A549 (cell line): ENCODE data around the gene MBP. TPM values are rescaled to one million over a fixed set of nuclear protein-coding genes. Genes with fewer than 3 reads are reported as not detected.

ENCODE experiments used
- ATAC-seq, 2 experiments: fragments of 200-7000 bp in 1 of 2; fragments of >200 bp in 1 of 2; cut with Nextera tagmentation in 1 of 2; cut with Tn5 transposase in 1 of 2; 3 replicates each; pipeline versions ENCODE4 v1.8.0 to v1.9.1; 2018 to 2020; ENCODE audit warnings: mild to moderate bottlenecking in 1 of 2, moderate library complexity in 1 of 2
- CTCF ChIA-PET: fragments of 300-600 bp; sonication (Branson Sonifier 250); formaldehyde crosslinking; extraction: SDS; loops from one replicate; lab custom pipeline; 2021; ENCODE audit warnings: antibody characterized with exemption, inconsistent platforms; lab: Yijun Ruan, JAX
- POLR2A ChIA-PET: fragments of 350-600 bp; formaldehyde crosslinking; extraction: SDS; loops from one replicate; lab custom pipeline; 2021; ENCODE audit warnings: antibody characterized with exemption, inconsistent platforms; lab: Yijun Ruan, JAX
- DNase-seq, 2 experiments: peaks; one replicate each; pipeline versions ENCODE4 v3.0.0 to v3.0.0-alpha.2; 2011 to 2016; ENCODE audit warnings: low read depth in 1 of 2, low spot score in 1 of 2
- FAIRE-seq: peaks from 2 replicates; lab custom pipeline; 2011; peaks lifted over from hg19 to GRCh38; lab: Jason Lieb, UNC
- H3K27ac ChIP-seq, 2 experiments: fragments of >200 bp; sonication (Bioruptor Twin); formaldehyde crosslinking; 3 replicates each; pipeline ENCODE4 v1.5.1; 2016 to 2017
- H3K4me1 ChIP-seq: fragments of >200 bp; sonication (Bioruptor Twin); formaldehyde crosslinking; 3 replicates; pipeline ENCODE4 v1.6.1; 2016
- H3K4me2 ChIP-seq: fragments of >200 bp; sonication (Bioruptor Twin); formaldehyde crosslinking; 3 replicates; pipeline ENCODE4 v1.6.1; 2016
- H3K4me3 ChIP-seq: fragments of >200 bp; sonication (Bioruptor Twin); formaldehyde crosslinking; 3 replicates; pipeline ENCODE4 v1.5.1; 2016
- H3K9me3 ChIP-seq: fragments of >200 bp; sonication (Bioruptor Twin); formaldehyde crosslinking; 3 replicates; pipeline ENCODE4 v1.6.1; 2016
- BCL3 ChIP-seq: fragments of >200 bp; sonication (Bioruptor Twin); formaldehyde crosslinking; IDR thresholded peaks from 3 replicates; pipeline ENCODE4 v1.6.1; 2016
- CBX2 ChIP-seq: fragments of 200-600 bp; sonication (generic); IDR thresholded peaks from 2 replicates; pipeline ENCODE4 v1.6.1; 2016; ENCODE audit warnings: low read depth, mild to moderate bottlenecking, borderline replicate concordance
- CBX8 ChIP-seq: fragments of 200-600 bp; sonication (generic); IDR thresholded peaks from 2 replicates; pipeline ENCODE4 v1.6.1; 2016
- CEBPB ChIP-seq, 2 experiments: fragments of >200 bp in 1 of 2; sonication (Bioruptor Twin) in 1 of 2; formaldehyde crosslinking in 1 of 2; IDR thresholded peaks; 2 replicates each; pipeline ENCODE4 v1.6.1; 2012 to 2016
- CHD2 ChIP-seq: fragments of 150-350 bp; IDR thresholded peaks from 2 replicates; pipeline ENCODE4 v1.6.1; 2014; ENCODE audit warnings: low read length; ENCODE audit not compliant: partially characterized antibody
- EHMT2 ChIP-seq: fragments of 200-600 bp; sonication (generic); IDR thresholded peaks from 2 replicates; pipeline ENCODE4 v1.6.1; 2016; ENCODE audit warnings: antibody characterized with exemption, low read depth, mild to moderate bottlenecking, moderate library complexity
- EP300 ChIP-seq, 2 experiments: fragments of >200 bp; sonication (Bioruptor Twin); formaldehyde crosslinking; IDR thresholded peaks; 2 replicates in 1 of 2; 3 replicates in 1 of 2; pipeline ENCODE4 v1.6.1; 2016 to 2017
- FOXS1 ChIP-seq: fragments of 250-450 bp; sonication (Bioruptor Pico); IDR thresholded peaks from 2 replicates; pipeline ENCODE4 v1.5.0; 2020; ENCODE audit warnings: mild to moderate bottlenecking, moderate library complexity
- HDAC2 ChIP-seq: fragments of 200-600 bp; sonication (generic); IDR thresholded peaks from 2 replicates; pipeline ENCODE4 v1.6.1; 2016
- HEYL ChIP-seq: fragments of 250-450 bp; sonication (Bioruptor Pico); IDR thresholded peaks from 2 replicates; pipeline ENCODE4 v1.8.0; 2021; ENCODE audit warnings: mild to moderate bottlenecking, moderate library complexity
- HMGXB4 ChIP-seq: fragments of 250-450 bp; sonication (Bioruptor Pico); IDR thresholded peaks from 2 replicates; pipeline ENCODE4 v1.5.0; 2021; ENCODE audit warnings: mild to moderate bottlenecking, moderate library complexity, borderline replicate concordance
- HOXB5 ChIP-seq: fragments of 250-450 bp; sonication (Bioruptor Pico); IDR thresholded peaks from 2 replicates; pipeline ENCODE4 v1.5.0; 2020; ENCODE audit warnings: mild to moderate bottlenecking, moderate library complexity
- JUN ChIP-seq, 2 experiments: fragments of >200 bp; sonication (Bioruptor Twin); formaldehyde crosslinking; IDR thresholded peaks; 2 replicates in 1 of 2; 3 replicates in 1 of 2; pipeline ENCODE4 v1.6.1; 2016 to 2017
- KDM5A ChIP-seq: fragments of 200-600 bp; sonication (generic); IDR thresholded peaks from 2 replicates; pipeline ENCODE4 v1.6.1; 2016; ENCODE audit warnings: antibody characterized with exemption, mild to moderate bottlenecking
- MAX ChIP-seq: IDR thresholded peaks from 2 replicates; pipeline ENCODE4 v1.6.1; 2012
- MYC ChIP-seq: IDR thresholded peaks from 2 replicates; pipeline ENCODE4 v1.6.1; 2012; ENCODE audit warnings: mild to moderate bottlenecking, inconsistent platforms, low read length, improper control_type of control experiment, borderline replicate concordance
- NR3C1 ChIP-seq: fragments of >200 bp; sonication (Bioruptor Twin); formaldehyde crosslinking; IDR thresholded peaks from 3 replicates; pipeline ENCODE4 v1.6.1; 2017
- POLR2AphosphoS2 ChIP-seq: conservative IDR thresholded peaks from 2 replicates; pipeline ENCODE4 v1.6.1; 2012; ENCODE audit warnings: low read length, improper control_type of control experiment, inconsistent platforms
- RAD21 ChIP-seq, 2 experiments: fragments of >200 bp in 1 of 2; sonication (Bioruptor Twin) in 1 of 2; formaldehyde crosslinking in 1 of 2; IDR thresholded peaks in 1 of 2; conservative IDR thresholded peaks in 1 of 2; 2 replicates in 1 of 2; 3 replicates in 1 of 2; pipeline ENCODE4 v1.6.1; 2012 to 2018; ENCODE audit warnings: inconsistent platforms in 1 of 2
- RCOR1 ChIP-seq: fragments of 150-350 bp; IDR thresholded peaks from 2 replicates; pipeline ENCODE4 v1.6.1; 2014; ENCODE audit warnings: antibody characterized with exemption, low read length, low read depth
- REST ChIP-seq: fragments of 200-600 bp; sonication (generic); IDR thresholded peaks from 2 replicates; pipeline ENCODE4 v1.6.1; 2016; ENCODE audit warnings: antibody characterized with exemption, mild to moderate bottlenecking, moderate library complexity
- RFX5 ChIP-seq: fragments of 450-650 bp; IDR thresholded peaks from 2 replicates; pipeline ENCODE4 v1.7.1; 2014; ENCODE audit warnings: antibody characterized with exemption, mild to moderate bottlenecking, moderate library complexity
- RNF2 ChIP-seq: fragments of 200-600 bp; sonication (generic); IDR thresholded peaks from 2 replicates; pipeline ENCODE4 v1.6.1; 2016; ENCODE audit warnings: low read depth, mild to moderate bottlenecking, antibody characterized with exemption, moderate library complexity, borderline replicate concordance
- USF2 ChIP-seq: fragments of 450-650 bp; IDR thresholded peaks from 2 replicates; pipeline ENCODE4 v1.6.1; 2014; ENCODE audit warnings: antibody characterized with exemption
- ZFP36 ChIP-seq: fragments of 450-650 bp; IDR thresholded peaks from 2 replicates; pipeline ENCODE4 v1.6.1; 2014; ENCODE audit warnings: borderline replicate concordance; ENCODE audit not compliant: partially characterized antibody
- ZSCAN20 ChIP-seq: fragments of 250-450 bp; sonication (Bioruptor Pico); IDR thresholded peaks from 2 replicates; pipeline ENCODE4 v1.8.0; 2022; ENCODE audit warnings: mild to moderate bottlenecking, moderate library complexity
- WGBS: methylation state at CpG from one replicate; pipeline ENCODE4 v1.1.6; 2017; ENCODE audit errors: missing lambda C conversion rate; 5-methylcytosine and 5-hydroxymethylcytosine counted together
- polyA plus RNA-seq, 4 experiments: library from polyadenylated mRNA; depleted of rRNA in 3 of 4; stranded (reverse); fragments of >200 nt; fragmentation: RNase III in 1 of 4; extraction: RNeasy Plus Mini Kit Qiagen cat#74134 plus additional on column Dnase treatment in 1 of 4; gene quantifications; 2 replicates in 3 of 4; 3 replicates in 1 of 4; pipeline ENCODE4 v1.2.3, GENCODE V29; 2011 to 2017

MBP gene
- polyA plus RNA-seq, 2 of the 4 experiments (the other 2 are of a cell fraction): 8.6 to 33.1 TPM

GRCh38 chr18:76943542-76944339 lies 188.8 kb downstream of the MBP start:
- H3K4me1 ChIP-seq: no peaks in the 10 kb centered on the region
- DNase-seq (no peak), ATAC-seq (no peak), FAIRE-seq (no peak)
- H3K4me2 ChIP-seq: no peak overlapping the region
- TF ChIP-seq RNF2 (no peak), RFX5 (no peak), POLR2AphosphoS2 (no peak), ZSCAN20 (no peak), EHMT2 (no peak), ZFP36 (no peak), CBX8 (no peak), REST (no peak), HDAC2 (no peak), JUN (IDR thresholded peaks at IDR 0.05) (no peak), USF2 (no peak), MAX (no peak), RAD21 (conservative IDR thresholded peaks at IDR 0.05 in 1 of 2, IDR thresholded peaks at IDR 0.05 in 1 of 2) (no peak), CBX2 (no peak), HEYL (CRISPR knock-in tag) (no peak)
- no peak overlapping the region for H3K4me3 ChIP-seq
- POLR2A ChIA-PET: no interaction called here
- CTCF ChIA-PET: interaction anchor here (1.2 kb wide), 1 partner anchor 20 kb away, joined by 3 read pairs; no protein-coding TSS in a partner anchor
- no peaks in the 10 kb centered on the region for H3K9me3 ChIP-seq
- H3K27ac ChIP-seq: no peak overlapping the region
- 90% methylated on average over 6 of the region's 6 CpGs for WGBS

- no peak for ATAC-seq
- H3K27ac ChIP-seq: no peak overlapping the region
- POLR2A ChIA-PET: no interaction called here
- TF ChIP-seq EP300 (IDR thresholded peaks at IDR 0.05) (no peak), NR3C1 (no peak), REST (no peak), FOXS1 (no peak), BCL3 (no peak), HMGXB4 (no peak), CBX8 (no peak), MYC (no peak), KDM5A (no peak), HEYL (CRISPR knock-in tag) (no peak), CEBPB (IDR thresholded peaks at IDR 0.05) (no peak), RCOR1 (no peak), CHD2 (no peak), HOXB5 (no peak)
These were observed 191.3 kb downstream of the MBP start for GRCh38 chr18:76941284-76941683.

More at GRCh38 chr18:76941284-76941683, 191.3 kb downstream of the MBP start:
- DNase-seq: no peak
- Histone ChIP-seq H3K4me1 (no peaks in the 10 kb centered on the region), H3K9me3 (no peaks in the 10 kb centered on the region), H3K4me2 (no peak overlapping the region), H3K4me3 (no peak overlapping the region)
- no peak for FAIRE-seq
- WGBS: 91% methylated on average over 7 of the region's 9 CpGs
- CTCF ChIA-PET: no interaction called here
